Ramos (cell line): ENCODE measurements around the gene QRFP.
"Not testable (repeated sequence)": the region's sequence is repeated elsewhere in the genome, so short reads cannot be mapped to it uniquely, and the experiment has no call there.

ENCODE experiments used
- in situ Hi-C: fragments of 300-500 bp; cut with MboI; formaldehyde crosslinking; loops from one replicate; pipeline ENCODE4 v1.14.3; 2022; ENCODE audit warnings: low sequenced_read_pairs; ENCODE audit not compliant: unreplicated experiment

QRFP gene

DNA sequence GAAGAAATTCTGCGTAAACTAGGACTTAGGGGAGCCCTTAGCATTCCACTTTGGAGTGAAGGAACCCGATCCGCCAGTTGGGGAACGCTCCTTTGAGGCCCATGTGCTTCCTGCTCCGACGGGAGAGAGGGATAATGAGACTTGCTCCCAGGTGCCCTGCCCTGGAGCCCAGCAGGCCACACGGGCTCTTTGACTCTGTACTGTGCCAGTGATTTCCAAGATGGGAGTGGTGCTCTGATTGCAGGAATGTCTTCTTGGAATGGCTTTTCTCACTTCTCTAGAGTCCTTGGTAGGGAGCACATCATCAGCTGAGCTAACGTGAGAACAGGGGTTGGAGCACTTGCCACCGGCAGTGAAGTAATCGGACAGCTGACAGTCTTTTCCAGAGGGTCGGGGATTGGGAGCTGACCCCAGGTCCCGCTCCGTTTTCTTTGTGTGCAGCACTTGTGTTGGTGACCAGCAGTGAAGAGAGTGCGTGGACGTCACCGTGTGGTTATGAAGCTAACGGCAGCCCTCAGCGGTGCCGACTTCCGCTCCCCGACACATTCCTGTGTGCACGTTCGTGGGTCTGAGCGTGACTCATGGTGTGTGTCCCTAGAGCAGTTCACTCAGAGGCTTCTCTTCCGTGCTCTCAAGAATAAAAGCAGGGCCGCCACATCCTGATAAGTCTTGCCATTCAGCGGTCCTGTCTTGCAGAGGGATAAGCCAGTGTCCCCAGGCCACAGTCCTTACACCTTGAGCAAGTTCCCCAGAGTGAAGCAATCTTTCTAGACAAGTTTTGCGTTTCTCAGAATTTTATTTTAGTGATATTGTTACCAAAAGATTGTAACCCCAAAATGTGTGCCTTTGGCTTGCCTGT is 35.9 kb downstream of the QRFP start:
- in situ Hi-C loops = loop anchor here (10.0 kb wide), 1 partner anchor 156 kb away; no protein-coding TSS in a partner anchor

DNA sequence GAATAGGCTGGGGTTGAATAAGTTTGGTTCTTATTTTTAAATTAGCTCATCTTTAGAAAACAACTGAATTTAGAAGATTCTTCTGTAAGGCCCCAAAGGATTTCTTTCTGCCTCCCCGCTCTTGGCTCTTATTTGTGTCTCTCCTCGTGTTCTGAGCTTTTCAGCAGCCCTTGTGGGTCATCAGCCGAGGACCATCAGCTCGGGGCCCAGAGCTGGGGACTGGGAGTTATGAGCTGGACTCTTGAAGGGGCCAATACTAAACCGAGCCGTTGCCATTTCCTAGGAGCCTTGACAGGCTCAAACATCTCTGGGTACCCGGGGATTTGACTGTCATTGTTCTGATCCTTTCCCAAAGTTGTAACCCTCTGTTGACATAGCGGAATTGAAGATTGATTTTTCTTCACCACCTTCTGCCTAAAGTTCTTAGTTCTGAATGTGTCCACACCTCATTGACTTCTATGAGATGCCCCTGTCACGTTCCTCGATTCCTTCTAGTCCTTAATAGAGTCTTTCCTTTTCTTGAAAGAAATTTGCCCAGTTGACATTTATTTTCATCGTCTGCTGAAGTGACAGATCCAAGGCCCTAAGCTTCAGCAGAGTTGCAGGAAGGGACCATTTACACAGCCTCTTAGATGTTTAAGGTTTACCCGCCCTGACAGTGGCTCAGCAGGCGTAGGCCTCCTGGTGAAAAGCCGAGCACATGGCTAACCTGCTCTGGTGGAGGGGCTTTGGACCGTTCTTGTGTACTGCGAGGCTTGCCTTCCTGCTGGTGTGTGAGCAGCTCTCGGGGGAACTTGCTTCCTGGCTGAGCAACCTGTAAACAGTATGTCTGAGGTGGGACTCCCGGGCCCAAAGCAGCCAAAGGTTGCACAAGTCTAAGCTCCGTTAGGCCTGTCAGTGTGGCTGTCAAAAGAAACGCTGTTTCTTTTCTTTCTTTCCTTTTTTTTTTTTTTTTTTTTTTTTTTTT is 37.6 kb downstream of the QRFP start:
- in situ Hi-C loops = no loop called here

- in situ Hi-C loops = no loop called here
Observed at GRCh38 chr9:130857864-130858738, 38.5 kb downstream of the QRFP start.

- in situ Hi-C loops = no loop called here
Observed at GRCh38 chr9:130856474-130856873, 40.1 kb downstream of the QRFP start.

GRCh38 chr9:130854835-130855234 is 41.8 kb downstream of the QRFP start:
- in situ Hi-C loops = no loop called here

DNA sequence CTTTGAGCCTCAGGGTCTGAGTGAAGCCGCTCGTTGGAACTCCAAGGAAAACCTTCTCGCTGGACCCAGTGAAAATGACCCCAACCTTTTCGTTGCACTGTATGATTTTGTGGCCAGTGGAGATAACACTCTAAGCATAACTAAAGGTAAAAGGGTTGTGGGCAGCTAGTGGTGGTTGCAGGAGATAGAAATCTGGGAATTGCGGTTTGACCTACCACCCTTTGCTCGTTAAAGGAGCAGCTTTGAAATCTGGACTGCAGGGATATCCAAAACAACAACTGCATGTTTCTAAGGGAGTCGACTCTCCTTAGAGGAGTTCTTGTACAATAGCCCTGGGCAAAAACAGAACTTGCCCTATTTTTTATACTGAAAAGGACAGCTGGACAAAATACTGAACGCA is 42.5 kb downstream of the QRFP start:
- in situ Hi-C loops = no loop called here

- in situ Hi-C loops = no loop called here
Observed at GRCh38 chr9:130852801-130853200, 43.8 kb downstream of the QRFP start.

- in situ Hi-C loops = no loop called here
Observed at GRCh38 chr9:130849356-130849755, 47.3 kb downstream of the QRFP start.

- in situ Hi-C loops = not testable (repeated sequence)
Observed at GRCh38 chr9:130848514-130848913, 48.1 kb downstream of the QRFP start.

DNA sequence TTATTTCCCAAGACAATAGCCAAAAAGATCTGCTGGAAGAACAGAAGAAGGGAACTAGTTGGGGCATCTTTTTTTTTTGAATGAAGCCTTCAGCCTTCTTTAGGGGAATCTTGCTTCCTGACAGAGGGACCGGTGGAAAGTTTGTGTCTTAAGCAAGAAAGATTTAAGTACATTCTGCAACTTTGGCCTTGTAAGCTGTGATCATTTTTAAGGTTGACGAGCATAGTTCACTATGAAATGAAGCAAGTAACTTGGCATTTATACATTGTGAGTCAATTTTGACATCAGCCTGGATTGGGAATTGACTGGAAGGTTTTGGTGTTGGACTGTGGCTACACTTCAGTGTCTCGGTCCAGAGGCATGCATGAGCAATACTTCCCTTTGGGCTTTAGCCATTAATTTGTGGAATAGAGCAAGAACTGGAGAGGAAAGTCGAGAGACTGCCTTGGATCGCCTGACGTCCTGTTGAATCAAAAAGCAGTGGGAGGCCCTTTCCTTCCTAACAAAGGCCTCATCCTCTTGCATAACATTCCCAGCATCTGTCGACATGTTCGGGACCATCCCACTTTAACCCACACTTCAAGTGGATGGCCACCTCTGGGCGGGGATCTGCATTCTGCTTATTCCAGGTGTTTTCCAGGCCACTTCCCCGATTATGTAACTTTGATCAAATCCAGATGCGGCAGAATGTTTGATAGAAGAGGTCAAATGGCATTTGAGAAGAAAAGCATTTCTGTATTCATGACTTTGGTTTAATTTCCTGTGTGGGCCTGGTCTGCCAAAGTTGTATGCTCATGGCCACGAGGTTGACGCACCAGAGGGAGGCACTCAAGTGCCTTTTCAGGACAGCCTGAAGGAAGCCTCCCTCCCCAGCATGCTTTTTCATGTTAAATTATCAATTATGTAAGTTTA is 49.0 kb downstream of the QRFP start:
- in situ Hi-C loops = no loop called here

GRCh38 chr9:130846487-130847305 is 49.9 kb downstream of the QRFP start:
- in situ Hi-C loops = no loop called here

DNA sequence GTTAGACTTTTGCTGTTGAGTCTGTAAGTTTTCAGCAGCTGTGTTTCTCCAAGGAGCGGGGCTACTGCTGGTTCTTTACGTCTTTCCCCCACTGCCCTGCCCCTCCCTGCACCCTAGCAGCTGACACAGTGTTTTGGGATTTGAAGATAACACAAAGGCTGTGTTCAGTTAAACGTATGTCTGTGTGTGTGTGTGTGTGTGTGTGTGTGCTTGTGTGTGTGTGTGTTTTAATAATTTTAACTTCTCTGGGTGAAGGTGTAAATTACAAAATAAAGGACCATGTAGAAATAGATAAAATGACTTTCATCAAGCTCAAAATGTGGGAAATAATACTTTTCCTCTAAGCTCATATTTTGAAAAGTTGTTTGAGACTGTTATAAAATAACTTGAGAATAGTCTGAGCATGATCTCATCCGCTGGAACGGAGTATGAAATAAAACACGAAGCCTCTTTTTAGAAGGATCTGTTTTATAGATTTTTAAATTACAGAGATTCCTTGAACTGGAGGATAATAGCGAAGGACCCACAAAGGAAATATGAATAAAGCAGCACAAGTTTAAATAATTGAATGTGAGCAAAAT is 50.6 kb downstream of the QRFP start:
- in situ Hi-C loops = no loop called here

DNA sequence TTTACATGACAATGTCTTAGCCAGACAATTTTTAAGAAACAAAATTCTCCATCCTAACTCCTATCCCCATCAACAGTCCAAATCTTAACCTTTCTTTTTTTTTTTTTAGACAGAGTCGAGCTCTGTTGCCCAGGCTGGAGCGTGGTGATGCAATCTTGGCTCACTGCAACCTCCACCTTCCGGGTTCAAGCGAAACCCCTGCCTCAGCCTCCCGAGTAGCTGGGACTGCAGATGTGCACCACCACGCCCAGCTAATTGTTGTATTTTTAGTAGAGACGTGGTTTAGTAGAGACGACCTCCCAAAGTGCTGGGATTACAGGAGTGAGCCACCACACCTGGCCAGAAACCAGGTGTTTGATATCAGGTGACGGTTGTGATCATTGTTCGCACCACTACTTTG is 51.4 kb downstream of the QRFP start:
- in situ Hi-C loops = no loop called here

GRCh38 chr9:130844044-130844451 is 52.6 kb downstream of the QRFP start:
- in situ Hi-C loops = no loop called here

DNA sequence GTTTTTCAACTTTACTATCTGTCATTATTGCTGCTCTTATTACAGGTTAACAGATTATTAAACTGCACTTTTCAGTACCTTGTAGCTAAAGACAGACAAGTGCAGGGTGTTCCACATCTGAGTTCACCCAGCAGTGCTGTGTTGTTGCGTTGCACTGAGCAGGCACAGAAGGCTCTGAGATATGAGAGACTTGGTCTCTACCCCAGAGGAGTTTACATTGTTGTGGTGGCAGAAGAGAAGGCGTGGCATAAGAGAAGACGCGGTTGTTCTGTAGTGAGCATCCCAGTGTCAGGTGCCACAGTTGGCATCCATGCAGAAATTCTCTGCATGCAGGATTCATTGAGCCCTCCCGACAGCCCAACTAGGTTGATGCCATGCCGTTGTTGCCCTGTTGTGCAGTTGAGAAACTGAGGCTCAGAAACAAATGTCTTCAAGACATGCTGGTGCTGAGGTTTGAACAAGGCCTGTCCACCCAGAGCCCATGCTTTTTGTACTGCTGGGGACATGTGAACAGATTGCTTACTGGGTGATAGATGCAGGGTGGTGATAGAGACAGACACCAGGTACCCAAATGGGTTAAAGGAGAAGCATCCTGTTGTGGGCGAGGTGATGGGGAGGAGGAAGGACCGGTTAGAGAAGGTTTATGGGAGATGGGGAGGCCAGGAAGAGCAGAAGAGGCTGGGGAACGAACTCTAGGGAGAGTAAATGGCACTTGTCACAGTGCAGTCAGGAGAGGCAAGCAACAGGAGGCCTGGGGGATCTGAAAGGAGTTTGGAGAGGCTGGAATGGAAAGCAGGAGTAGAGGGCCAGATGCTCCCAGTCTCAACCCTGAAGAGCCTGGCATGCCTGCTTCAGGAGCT is 53.3 kb downstream of the QRFP start:
- in situ Hi-C loops = no loop called here
